HL-60/S4 treated with phorbol 12-myristate 13-acetate at 8.2 ng/mL for 4 days and 3 days (cell line): Measurements from ENCODE around the gene UNC93A.
"Not testable (repeated sequence)": the region's sequence is repeated elsewhere in the genome, so short reads cannot be mapped to it uniquely, and the experiment has no call there.

Experiments used
- in situ Hi-C: fragments of 300-500 bp; cut with MboI; formaldehyde crosslinking; loops from 2 replicates; pipeline ENCODE4 v1.15.0; 2022; ENCODE audit warnings: low sequenced_read_pairs

Gene UNC93A

DNA sequence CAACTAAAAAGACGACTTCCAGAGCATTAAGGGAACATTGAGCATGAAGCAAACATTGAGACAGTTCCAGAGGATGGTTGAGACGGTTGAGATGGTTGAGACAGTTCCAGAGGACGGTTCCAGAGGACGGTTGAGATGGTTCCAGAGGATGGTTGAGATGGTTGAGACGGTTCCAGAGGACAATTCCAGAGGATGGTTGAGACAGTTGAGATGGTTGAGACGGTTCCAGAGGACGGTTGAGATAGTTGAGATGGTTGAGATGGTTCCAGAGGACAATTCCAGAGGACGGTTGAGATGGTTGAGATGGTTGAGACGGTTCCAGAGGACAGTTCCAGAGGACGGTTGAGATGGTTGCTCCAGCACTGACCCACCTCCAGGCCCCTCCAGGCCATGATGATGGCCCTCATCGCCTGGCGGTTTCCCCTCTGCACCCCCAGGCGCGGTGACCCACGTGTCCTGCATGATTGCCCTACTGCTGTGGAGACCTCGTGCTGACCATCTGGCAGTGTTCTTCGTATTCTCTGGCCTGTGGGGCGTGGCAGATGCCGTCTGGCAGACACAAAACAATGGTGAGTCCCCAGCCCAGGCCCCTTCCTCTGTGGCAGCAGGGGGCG lies 16.3 kb downstream of the UNC93A start:
- in situ Hi-C loops = no loop called here

- in situ Hi-C loops = no loop called here
These were observed 17.1 kb downstream of the UNC93A start for GRCh38 chr6:167308207-167308606.

DNA sequence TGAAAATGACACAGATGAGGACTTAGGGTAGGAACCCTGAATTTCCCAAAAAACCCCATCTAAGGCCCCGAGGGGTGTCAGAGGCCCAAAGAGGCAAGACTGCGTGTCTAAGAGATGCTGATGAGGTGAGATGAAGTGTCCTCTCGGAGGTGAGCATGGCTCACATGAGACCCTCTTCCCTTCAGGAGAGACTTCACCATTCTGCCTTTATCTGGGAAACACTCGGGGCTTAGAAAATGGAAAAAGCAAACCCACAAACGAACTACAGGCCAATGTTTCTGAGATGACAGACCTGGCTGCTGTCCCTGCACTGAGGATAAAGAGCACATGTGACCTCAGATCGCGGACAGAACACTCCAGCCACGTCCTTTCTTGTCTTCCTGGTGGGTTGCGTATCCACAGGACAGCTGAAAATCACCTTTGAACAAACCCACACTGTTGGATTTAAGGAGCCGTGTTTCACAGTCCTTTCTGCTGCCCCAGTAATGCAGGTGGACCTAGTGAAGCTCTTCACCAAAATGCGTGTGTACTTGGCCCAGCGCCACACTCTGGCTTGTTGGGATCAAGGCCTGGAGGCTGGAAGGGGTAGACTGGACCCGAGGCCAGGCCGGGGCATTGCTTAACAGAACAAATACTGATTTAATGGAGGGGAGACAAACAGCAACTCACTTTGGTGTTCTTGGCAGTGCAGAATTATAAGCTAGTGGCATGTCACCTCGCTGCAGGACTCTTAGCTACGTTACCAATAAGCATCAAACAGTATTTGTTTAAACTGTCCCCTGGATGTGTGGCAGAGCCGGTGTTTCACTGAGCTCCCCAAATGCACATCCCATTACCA lies 18.5 kb downstream of the UNC93A start:
- in situ Hi-C loops = not testable (repeated sequence)

DNA sequence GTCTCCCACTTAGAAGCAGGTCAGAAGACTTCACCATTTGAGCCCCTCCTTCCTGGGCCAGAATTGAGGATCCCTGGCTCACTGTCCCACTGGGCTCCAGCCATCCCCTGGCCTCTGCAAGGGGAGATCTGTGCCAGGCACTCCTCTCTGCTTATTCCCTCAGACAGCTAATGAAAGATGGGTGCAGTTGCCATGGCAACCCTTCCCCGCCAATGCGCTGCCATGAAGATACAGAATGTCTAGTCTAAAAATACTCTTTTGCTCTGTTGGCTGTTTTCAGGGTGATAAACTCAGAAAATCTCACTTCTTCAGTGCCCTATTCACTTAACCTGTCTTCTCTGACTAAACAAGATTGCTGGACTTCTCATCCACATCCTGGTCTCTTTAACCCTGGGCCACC lies 20.2 kb downstream of the UNC93A start:
- in situ Hi-C loops = no loop called here

DNA sequence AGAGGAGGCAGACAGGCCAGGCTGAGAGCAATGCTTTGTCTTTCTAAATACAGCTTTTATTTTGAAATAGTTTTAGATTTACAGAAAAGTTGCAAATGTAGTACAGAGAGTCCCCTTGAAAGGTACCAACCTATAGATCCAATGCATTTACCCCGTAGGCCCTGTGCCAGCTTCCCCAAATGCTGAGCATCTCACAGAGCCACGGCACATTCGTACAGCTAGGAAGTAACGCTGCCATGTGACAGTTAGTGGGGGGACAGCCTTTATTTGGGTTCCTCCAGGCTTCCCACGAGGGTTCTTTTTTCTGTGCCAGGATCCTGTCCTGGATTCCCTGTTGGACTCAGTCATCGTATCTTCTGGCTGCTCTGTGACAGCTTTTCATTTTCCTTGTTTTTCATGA lies 20.6 kb downstream of the UNC93A start:
- in situ Hi-C loops = not testable (repeated sequence)

DNA sequence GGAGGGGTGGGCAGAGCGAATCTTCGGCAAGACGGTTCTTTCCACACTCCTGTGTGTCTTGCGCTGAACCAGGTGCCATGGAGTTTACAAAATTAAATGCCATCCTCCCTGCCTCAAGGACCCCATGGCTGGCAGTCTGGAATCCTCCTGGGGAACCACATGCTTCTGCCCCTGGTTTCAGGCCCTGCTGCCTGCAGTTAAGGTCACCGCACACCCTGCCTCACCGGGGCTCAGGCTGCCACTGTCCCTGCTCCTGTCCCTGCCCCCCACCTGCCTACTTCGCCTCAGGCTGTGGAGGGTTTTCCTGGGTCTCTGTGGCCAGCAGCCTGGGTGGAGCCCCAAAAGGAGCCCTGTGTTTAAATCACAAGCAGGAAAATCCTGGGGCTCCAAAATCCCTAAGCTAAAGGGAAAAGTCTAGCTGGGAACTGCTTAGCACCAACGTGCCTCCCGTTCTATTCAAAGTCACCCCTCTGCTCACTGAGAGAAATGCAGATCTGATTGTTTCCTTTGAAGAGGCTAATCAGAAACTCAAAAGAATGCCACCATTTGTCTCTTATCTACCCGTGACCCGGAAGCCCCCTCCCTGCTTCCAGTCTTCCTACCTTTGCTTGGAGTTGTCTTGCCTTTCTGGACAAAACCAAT lies 23.2 kb downstream of the UNC93A start:
- in situ Hi-C loops = no loop called here

GRCh38 chr6:167317172-167317571 lies 26.1 kb downstream of the UNC93A start:
- in situ Hi-C loops = no loop called here

DNA sequence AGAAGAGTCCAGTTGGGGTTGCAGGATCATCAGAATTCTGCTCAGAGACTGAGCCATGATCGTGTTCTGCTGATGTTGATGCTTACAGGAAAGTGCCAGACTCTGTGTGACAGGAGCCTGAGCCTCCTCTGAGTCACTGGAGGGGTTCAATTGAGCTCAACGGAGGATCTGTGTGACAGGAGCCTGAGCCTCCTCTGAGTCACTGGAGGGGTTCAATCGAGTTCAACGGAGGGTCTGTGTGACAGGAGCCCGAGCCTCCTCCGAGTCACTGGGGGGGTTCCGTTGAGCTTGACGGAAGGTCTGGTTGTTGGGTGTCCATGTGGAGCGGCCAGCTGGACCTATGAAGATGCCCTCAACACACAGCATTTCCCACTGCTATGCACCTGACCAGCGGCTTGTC lies 27.2 kb downstream of the UNC93A start:
- in situ Hi-C loops = not testable (repeated sequence)

- in situ Hi-C loops = not testable (repeated sequence)
These were observed 27.7 kb downstream of the UNC93A start for GRCh38 chr6:167318856-167319255.

DNA sequence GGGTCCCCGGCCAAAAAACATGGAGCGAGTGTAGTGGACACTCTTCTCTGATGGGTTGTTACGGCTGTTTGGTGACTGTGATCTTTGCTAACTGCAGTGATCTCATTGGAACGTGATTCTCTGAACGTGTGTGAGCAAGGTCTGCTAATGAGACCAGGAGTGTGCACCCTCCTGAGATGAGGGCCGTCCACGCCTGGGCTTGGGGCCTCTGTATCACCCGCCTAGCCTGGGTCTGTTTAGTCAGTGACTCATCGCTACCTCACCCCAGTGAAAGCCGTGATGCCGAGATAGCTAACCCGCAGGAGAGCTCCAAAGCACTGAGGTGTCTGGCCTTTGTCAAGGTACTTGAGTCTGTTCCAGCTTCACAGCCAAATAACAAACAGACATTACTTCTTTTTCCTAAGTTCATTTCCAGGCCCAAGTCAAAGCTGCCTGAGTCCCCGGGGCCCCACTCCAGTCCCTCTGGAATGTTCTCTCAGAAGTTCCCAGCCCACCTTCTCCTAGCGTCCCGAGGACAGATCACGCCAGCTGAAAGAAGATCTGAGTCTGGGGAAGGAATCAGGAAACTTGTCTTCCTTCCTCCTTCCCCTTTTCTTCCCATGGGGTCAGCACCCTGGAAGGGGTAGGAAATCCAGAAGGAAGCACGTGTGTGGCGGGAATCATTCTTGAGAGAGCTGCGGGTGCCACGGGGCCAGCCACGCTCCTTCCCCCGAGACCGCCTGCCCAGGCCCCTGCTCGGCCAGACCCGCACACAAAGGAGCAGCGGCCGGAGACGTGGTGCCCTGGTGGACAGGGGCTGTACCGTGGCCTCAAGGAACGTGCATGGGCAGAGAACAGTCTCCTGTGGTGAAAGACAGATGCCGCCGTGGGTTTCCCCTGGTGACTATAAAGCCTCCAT lies 29.0 kb downstream of the UNC93A start:
- in situ Hi-C loops = not testable (repeated sequence)

GRCh38 chr6:167320754-167321056 lies 29.6 kb downstream of the UNC93A start:
- in situ Hi-C loops = not testable (repeated sequence)

DNA sequence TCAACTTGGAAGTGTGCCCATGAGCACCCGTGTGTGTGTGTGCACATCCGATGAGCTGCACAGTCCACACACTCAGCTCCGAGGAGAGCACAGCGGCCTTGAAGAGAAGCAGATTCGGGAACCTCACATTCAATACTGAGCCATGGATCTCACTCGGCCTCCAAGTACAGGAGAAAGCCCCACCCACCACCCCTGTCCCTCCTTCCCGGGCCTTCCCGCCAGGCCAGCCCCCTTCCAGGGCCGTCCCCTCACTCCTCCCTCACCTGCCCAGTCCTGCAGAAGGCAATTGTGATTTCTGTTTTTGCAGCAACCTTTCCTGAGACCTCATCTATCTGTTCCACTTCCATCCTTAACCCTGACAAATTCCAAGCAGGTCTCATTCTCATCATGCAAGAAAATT lies 30.1 kb downstream of the UNC93A start:
- in situ Hi-C loops = not testable (repeated sequence)

DNA sequence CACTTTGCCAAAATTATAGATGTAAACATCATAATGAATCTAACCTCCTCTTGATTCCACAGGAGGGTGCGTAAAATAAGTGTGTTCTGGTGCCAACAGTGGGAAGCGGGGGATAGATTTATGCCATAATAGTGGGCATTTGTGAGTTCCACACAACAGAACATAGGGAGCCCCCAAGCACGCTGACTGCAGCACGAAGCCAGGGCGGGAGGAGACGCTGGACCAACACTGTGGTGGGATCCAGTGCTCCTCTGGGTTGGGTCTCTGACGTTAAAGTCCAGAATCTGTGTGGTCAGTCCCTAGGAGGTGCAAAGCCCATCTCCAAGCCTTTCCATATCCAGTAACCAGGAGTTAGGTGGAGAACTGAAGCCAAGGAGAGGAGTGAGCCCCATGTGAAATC lies 32.0 kb downstream of the UNC93A start:
- in situ Hi-C loops = no loop called here

GRCh38 chr6:167324111-167324510 lies 33.0 kb downstream of the UNC93A start:
- in situ Hi-C loops = no loop called here

DNA sequence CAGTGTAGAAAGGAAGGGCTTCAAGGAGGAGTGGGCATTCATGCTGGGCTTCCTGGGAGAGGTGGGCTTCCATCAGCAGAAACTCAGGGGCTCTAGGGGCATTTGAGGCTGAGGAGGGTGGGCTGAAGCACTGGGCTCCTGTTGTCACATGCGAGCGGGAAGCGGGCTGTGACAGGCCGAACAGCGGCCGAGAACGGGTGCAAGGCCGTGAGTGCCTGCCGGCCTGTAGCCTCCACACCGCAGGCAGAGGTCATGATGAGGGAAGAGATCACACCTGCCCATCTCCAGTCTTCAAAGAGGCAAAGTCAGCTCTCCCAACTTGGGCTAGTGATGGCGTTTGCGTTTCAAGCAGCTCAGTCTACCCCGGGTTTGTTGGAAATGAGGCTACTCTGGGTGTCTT lies 34.7 kb downstream of the UNC93A start:
- in situ Hi-C loops = no loop called here

DNA sequence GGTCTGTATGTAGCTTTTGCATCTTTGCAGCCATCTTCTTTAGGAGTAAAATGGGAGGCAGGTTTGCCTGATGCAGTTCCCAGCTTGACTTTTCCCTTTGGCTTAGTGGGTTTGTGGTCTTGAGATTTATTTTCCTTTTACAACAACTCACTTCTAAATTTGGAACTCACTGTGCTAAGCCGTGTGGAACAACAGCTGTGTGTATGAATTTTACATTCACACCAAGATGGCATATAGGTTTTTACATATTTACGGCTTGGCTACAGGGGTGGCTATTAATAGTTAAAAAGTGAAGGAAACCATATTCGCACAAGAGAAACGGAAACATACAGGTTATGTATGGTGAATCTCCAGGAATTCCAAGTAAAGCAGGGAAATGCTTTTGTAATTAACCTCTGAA lies 36.3 kb downstream of the UNC93A start:
- in situ Hi-C loops = no loop called here

DNA sequence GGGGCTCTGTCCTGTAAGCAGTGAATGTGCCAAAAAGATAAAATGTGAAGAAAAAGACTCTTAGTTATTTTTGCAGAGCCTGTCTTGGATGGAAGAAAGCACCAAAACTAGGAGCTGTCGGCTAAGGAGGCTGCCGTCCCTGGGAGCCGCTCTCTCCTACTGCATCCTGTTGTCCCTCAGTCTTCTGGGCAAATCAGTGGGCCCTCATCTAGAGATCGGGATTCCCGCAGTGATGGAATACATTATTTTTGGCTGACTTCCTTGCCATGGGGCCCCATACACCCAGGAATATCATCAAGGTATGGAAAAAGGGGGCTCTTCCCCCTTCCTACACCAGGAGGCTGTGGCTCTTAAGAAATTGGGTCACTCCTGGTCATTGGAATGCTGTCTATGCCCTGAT lies 37.0 kb downstream of the UNC93A start:
- in situ Hi-C loops = no loop called here

- in situ Hi-C loops = no loop called here
These were observed 37.9 kb downstream of the UNC93A start for GRCh38 chr6:167329014-167329413.

DNA sequence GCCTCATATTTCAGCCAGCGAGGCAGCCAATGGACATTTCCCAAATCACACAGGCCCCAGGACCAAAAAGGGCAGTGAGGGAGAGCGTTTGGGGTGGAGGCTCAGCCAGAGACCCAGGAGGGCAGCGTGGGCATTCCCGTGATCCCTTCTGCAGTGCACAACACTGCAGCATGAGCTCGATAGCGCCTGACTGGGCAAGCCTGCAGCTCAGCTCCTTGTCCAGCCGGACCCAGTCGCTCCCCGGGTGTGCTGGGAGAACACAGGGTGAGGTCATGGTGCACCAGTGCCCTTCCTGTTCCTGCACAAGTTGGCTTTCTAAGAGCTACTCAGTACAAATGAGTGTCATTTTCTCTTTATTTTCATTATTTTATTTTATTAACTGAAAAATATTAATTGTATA lies 39.6 kb downstream of the UNC93A start:
- in situ Hi-C loops = no loop called here

DNA sequence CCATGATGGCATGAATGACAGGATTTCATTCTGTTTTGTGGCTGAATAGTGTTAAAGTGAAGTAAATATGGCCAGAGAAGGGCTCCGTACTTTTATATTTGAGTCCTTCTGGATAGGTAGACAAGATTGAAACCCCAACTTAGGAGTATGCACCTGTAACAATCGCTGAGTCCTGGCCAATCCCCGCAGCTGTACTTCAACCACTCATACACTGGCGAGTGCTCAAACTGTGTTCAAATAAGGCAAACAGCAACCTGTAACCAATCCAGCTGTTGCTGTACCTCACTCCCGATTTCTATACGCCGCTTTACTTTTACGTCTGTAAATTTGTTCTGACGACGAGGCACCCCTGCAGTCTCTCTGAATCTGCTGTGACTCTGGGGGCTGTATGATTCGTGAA lies 40.5 kb downstream of the UNC93A start:
- in situ Hi-C loops = no loop called here
